RWPE1 (cell line): ENCODE data around the gene AR.
"Not testable (repeated sequence)": the region's sequence is repeated elsewhere in the genome, so short reads cannot be mapped to it uniquely, and the experiment has no call there.

Experiments
- CTCF ChIA-PET: fragments of 350-600 bp; sonication (Branson Sonifier 250); formaldehyde crosslinking; extraction: SDS; loops from one replicate; lab custom pipeline; 2021; lab: Yijun Ruan, JAX
- POLR2A ChIA-PET: fragments of 400-600 bp; formaldehyde crosslinking; extraction: SDS; loops from one replicate; lab custom pipeline; 2020; ENCODE audit warnings: antibody characterized with exemption; ENCODE audit not compliant: low non-redundant PET; lab: Yijun Ruan, JAX
- DNase-seq: peaks from one replicate; pipeline ENCODE4 v3.0.0; 2012; ENCODE audit warnings: low spot score
- H3K27ac ChIP-seq: fragments of 450-650 bp; 2 replicates; pipeline ENCODE4 v1.5.1; 2017
- TF ChIP-seq, protein P1 (sequence below): fragments of 450-650 bp; conservative IDR thresholded peaks from 2 replicates; pipeline ENCODE4 v1.5.1; 2017; ENCODE audit warnings: low read depth, mild to moderate bottlenecking

AR gene

GRCh38 chrX:67614423-67614822 lies 70.6 kb downstream of the AR start:
- CTCF ChIA-PET: no interaction called here
- DNase-seq: no peak
- POLR2A ChIA-PET: no interaction called here
- H3K27ac ChIP-seq: no peak overlapping the region
- TF ChIP-seq, protein P1, sequence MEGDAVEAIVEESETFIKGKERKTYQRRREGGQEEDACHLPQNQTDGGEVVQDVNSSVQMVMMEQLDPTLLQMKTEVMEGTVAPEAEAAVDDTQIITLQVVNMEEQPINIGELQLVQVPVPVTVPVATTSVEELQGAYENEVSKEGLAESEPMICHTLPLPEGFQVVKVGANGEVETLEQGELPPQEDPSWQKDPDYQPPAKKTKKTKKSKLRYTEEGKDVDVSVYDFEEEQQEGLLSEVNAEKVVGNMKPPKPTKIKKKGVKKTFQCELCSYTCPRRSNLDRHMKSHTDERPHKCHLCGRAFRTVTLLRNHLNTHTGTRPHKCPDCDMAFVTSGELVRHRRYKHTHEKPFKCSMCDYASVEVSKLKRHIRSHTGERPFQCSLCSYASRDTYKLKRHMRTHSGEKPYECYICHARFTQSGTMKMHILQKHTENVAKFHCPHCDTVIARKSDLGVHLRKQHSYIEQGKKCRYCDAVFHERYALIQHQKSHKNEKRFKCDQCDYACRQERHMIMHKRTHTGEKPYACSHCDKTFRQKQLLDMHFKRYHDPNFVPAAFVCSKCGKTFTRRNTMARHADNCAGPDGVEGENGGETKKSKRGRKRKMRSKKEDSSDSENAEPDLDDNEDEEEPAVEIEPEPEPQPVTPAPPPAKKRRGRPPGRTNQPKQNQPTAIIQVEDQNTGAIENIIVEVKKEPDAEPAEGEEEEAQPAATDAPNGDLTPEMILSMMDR: no peak

- peak; percentile 12 for DNase-seq
- CTCF ChIA-PET: no interaction called here
- POLR2A ChIA-PET: no interaction called here
- TF ChIP-seq, protein P1: no peak
- no peak overlapping the region for H3K27ac ChIP-seq
These were observed 75.4 kb downstream of the AR start for GRCh38 chrX:67619253-67619652.

DNA sequence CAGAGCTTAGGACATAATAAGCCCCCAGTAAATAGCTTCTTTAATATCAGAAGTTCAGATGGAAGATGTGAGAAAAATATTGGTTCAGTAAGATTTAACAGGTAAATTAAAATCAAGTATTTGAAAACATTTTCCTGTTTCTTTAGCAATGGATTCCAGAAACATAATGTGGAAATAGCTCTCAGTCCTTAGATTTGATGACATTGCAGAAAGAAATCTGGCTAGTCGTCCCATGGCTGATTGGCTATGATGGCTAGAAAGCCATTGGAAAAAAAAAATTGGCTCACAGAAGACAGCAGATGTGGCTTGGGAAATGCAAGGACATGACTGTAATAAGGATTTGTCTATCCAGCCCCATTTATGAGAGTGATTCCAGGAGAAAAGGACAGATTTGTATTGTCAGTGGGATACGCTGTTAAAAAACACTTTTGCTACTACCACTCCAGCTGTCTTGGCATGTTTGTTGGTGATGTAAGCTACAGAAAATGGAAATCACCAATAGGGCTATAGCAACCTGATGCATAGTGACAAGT lies 78.3 kb downstream of the AR start:
- ChIA-PET CTCF (no interaction called here), POLR2A (no interaction called here)
- DNase-seq: no peak

DNA sequence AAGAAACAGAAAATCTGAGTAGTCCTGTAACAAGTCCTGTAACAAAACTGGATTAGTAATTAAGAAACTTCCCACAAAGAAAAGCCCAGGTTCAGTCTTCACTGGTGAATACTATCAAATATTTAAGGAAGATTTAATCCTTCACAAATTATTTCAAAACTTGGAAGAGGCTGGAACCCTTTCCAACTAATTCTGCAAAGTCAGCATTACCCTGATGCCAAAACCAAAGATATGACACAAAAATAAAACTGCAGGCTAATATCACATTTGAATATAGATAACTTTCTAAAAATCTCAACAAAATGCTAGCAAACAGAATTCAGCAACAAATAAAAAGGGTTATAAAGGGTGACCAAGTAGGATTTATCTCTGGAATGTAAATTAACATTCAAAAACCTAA lies 80.5 kb downstream of the AR start:
- no peak for DNase-seq
- TF ChIP-seq, protein P1: no peak
- CTCF ChIA-PET: no interaction called here
- POLR2A ChIA-PET: no interaction called here
- no peak overlapping the region for H3K27ac ChIP-seq

More for the DNA sequence above, 78.3 kb downstream of the AR start:
- TF ChIP-seq, protein P1: no peak
- no peak overlapping the region for H3K27ac ChIP-seq

- ChIA-PET CTCF (interaction anchor here (0.6 kb wide), 1 partner anchor 127 kb away, joined by 3 read pairs; no protein-coding TSS in a partner anchor), POLR2A (no interaction called here)
- no peak overlapping the region for H3K27ac ChIP-seq
- TF ChIP-seq, protein P1: no peak
- DNase-seq: no peak
These were observed 91.6 kb downstream of the AR start for GRCh38 chrX:67635424-67635823.

DNA sequence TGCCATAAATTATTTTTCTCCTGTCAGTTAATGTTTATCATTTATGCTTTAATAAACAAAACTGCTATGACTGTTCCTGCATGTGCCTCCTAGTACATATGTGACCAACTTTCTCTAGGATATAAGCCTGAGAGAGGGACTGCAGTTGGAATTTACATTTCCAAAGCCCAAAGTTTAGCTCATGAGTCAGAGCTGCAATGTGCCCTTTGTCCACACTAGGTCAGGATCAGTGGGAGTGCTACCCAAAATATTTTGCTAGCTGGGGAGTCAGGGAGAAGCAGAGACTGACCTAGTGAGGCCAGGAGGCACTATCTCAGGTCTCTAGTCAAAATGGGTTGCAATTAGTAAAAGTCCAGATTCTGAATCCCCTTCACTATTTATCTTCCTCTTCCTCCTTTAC lies 92.7 kb downstream of the AR start:
- POLR2A ChIA-PET: no interaction called here
- CTCF ChIA-PET: no interaction called here
- TF ChIP-seq, protein P1: no peak
- no peak overlapping the region for H3K27ac ChIP-seq
- no peak for DNase-seq

- CTCF ChIA-PET, DNase-seq, H3K27ac ChIP-seq, POLR2A ChIA-PET: not testable (repeated sequence)
These were observed 93.5 kb downstream of the AR start for GRCh38 chrX:67637293-67637692.
